ENCODE results near the gene DNAL1.

- no peak for TF ChIP-seq CTCF (IDR thresholded peaks at IDR 0.05)
- TF ChIP-seq POLR2A (IDR thresholded peaks at IDR 0.05) = no peak
These were observed 101.1 kb downstream of the DNAL1 start for GRCh38 chr14:73745571-73746519.
